Stimulated activated CD8-positive, alpha-beta memory T cell treated with anti-CD3 and anti-CD28 coated beads, Interleukin-15, amount 100 ng/mL, for 4 hours (primary cell): Measurements from ENCODE around the gene BRAT1.

ENCODE experiments used
- DNase-seq, 2 donors: peaks; one replicate each; pipeline ENCODE4 v3.0.0-alpha.2; 2020; ENCODE audit warnings: low read depth in 2 of 2

The BRAT1 gene

GRCh38 chr7:2510130-2510776 is 45.1 kb downstream of the BRAT1 start:
- DNase-seq: no peak

GRCh38 chr7:2509298-2509906 is 45.9 kb downstream of the BRAT1 start:
- DNase-seq: no peak

GRCh38 chr7:2508327-2509215 is 46.8 kb downstream of the BRAT1 start:
- DNase-seq: peak; percentile 53 to 58

GRCh38 chr7:2507917-2508306 is 47.4 kb downstream of the BRAT1 start:
- no peak for DNase-seq

GRCh38 chr7:2507208-2507916 is 48.0 kb downstream of the BRAT1 start:
- no peak for DNase-seq

- DNase-seq: no peak
These were observed 49.9 kb downstream of the BRAT1 start for GRCh38 chr7:2505401-2505800.

GRCh38 chr7:2504889-2505375 is 50.4 kb downstream of the BRAT1 start:
- DNase-seq: no peak

- DNase-seq: no peak
These were observed 51.0 kb downstream of the BRAT1 start for GRCh38 chr7:2504128-2504888.

- no peak for DNase-seq
These were observed 52.0 kb downstream of the BRAT1 start for GRCh38 chr7:2503056-2503941.

GRCh38 chr7:2502647-2502966 is 52.7 kb downstream of the BRAT1 start:
- no peak for DNase-seq

- no peak for DNase-seq
These were observed 53.2 kb downstream of the BRAT1 start for GRCh38 chr7:2501947-2502646.

GRCh38 chr7:2500701-2501100 is 54.6 kb downstream of the BRAT1 start:
- DNase-seq: no peak

GRCh38 chr7:2499719-2500430 is 55.4 kb downstream of the BRAT1 start:
- DNase-seq: no peak

- DNase-seq: no peak
These were observed 56.1 kb downstream of the BRAT1 start for GRCh38 chr7:2499181-2499580.

GRCh38 chr7:2498708-2499107 is 56.6 kb downstream of the BRAT1 start:
- no peak for DNase-seq

GRCh38 chr7:2497500-2498336 is 57.6 kb downstream of the BRAT1 start:
- DNase-seq: no peak

- no peak for DNase-seq
These were observed 58.3 kb downstream of the BRAT1 start for GRCh38 chr7:2497065-2497464.

GRCh38 chr7:2496375-2496774 is 58.9 kb downstream of the BRAT1 start:
- DNase-seq: no peak
